NAMALWA (cell line): ENCODE data around the gene PSMC6.

Experiments used
- DNase-seq: peaks from one replicate; pipeline ENCODE4 v3.0.0-alpha.2; 2015; ENCODE audit warnings: low spot score

PSMC6 gene

GRCh38 chr14:52706724-52707706 is at the start of gene PSMC6:
Gene PSMC6 (plus strand): TSS chr14:52707200. CDS start chr14:52707220, 20 bp downstream.
- DNase-seq, result peak; percentile 86

DNA sequence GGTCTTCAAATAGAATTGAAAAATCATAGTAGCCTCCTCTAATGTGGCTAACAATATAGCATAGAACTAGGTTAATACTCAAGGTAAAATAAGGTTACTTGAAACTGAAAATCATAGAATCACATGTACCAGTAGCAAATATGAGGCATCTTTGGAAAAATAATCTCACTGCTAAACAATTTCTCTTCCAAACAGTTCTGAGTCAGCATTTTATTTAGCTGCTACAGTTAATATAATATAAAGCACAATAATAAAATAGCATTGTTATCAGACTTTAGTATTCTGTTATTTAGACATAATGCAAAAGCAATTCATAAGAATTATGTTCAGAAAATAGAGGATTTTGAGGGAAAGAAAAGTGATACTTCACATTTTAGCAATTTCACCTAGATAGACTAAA is 46.7 kb upstream of the PSMC6 start:
- no peak for DNase-seq

DNA sequence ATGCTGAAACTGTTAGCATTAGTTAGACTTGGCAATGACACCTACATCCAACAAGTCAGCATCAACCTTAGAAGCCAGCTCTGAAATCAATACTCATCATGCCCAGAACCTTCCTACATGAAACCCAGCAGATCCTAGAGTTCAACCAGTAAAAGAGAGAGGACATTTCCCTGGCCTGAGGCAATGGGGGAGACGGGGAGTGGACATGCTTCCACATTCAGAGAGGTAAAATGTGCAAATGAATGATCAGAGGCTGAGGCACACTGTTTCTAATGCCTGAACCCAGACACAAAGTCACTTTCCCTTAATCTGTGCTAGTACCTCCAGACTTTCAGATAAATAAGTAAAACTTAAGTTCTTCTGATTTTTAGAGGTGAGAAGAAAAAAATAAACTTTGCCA is 46.2 kb upstream of the PSMC6 start:
- DNase-seq, result no peak

DNA sequence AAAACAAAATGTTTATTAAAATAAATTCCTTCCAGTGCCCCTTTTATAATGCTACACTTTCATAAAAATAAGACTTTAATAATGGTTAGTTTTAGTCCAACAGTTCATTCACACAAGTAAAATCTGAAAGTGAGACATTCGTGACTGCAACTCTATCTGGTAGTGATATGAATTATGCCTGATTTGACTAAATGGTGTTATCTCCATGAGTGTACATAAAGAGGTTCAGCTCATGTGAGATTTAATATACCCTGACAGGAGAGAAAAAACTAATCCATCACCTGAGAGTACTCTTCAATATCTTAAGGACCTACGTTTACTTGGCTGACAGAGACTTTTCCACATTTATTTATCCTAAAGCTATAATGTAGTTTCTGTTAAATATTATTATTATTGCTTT is 45.7 kb upstream of the PSMC6 start:
- no peak for DNase-seq

GRCh38 chr14:52663850-52664249 is 43.1 kb upstream of the PSMC6 start:
- DNase-seq, result no peak

GRCh38 chr14:52678591-52678990 is 28.4 kb upstream of the PSMC6 start:
- peak; percentile 47 for DNase-seq

DNA sequence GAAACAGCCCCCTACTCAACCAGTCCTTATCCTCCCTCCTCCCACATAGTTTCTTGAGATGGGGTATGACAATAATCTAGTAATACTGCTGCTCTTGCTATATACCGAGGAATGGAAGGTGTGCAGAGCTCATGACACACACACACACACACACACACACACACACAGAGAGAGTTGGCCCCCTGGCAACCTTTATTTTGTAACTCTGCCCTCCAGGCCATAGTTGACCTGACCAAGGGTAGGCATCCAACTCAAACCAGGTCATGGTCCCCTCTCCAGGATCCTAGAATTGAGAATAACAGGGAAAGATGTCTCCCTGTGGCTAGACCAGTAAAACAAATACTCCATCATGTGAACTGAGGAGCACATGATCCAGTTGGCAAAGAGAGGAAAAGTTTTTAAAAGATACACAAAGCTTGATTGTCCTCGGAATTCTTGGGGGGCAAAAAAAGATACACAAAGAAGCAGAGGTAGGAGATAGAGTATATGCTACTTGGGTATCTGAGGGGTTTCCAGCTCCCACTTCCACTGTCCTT is 22.9 kb upstream of the PSMC6 start:
- DNase-seq, result no peak

DNA sequence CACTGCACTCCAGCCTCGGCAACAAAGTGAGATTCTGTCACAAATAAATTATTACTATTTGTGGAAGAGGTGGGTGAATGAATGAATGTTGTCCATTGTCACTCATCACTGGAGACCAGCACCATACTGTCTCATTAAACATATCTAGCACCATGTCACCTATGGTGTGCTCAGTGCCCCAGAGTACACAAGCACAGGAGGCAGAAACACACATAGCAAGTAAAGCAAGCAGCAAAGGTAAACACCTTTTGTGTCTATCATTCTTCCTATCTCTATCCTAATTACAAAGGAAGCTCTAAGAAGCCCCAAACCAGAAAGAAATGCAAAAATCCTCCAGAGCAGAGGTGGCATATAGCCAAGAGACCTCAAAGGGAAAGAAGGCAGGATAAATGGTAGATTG is 20.8 kb upstream of the PSMC6 start:
- no peak for DNase-seq

- no peak for DNase-seq
These were observed 15.8 kb upstream of the PSMC6 start for GRCh38 chr14:52690983-52691760.

DNA sequence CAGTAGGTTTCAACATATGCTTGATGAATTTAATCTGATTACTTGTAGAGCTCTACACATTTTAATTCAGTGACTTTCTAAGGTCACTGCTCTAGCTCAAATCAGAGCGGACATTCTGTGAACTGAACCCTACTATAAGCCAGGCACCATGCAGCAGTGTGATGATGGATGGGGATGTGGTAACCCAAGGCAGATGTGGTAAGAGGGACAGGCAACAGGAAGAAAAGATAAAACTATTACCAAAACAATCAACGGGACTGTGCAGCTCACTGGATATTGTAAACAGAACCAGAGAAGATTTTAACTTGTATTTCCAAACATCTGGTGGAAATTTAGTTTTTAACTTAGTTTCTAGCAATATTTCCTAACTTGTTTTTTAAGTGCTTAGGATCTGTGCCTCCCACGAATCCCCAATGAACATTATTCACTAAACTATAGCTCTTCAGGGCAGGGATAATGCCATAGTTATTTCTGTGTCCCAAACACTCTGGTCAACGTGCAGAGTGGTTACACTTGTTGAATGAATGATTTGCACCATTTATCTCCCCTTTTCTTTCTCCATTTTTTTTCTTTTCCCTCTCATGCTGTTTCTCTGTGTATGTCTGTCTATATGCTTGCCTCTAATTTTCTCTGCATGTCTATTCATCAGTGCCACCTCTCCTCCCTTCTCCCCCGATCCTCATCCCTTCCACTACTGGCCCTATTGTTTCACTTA is 14.6 kb upstream of the PSMC6 start:
- DNase-seq, result no peak

DNA sequence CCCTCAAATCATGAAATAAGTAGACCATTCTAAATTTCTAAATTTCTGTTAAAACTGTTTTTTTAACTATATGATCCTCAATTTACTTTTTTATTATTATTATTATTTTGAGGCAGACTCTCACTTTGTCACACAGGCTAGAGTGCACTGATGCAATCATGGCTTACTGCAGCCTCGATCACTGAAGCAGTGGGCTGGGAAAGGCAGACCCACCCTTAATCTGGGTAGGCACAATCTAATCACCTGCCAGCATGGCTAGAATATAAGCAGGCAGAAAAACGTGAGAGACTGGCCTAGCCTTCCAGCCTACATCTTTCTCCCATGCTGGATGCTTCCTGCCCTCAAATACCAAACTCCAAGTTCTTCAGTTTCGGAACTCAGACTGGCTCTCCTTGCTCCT is 14.0 kb upstream of the PSMC6 start:
- DNase-seq, result no peak

DNA sequence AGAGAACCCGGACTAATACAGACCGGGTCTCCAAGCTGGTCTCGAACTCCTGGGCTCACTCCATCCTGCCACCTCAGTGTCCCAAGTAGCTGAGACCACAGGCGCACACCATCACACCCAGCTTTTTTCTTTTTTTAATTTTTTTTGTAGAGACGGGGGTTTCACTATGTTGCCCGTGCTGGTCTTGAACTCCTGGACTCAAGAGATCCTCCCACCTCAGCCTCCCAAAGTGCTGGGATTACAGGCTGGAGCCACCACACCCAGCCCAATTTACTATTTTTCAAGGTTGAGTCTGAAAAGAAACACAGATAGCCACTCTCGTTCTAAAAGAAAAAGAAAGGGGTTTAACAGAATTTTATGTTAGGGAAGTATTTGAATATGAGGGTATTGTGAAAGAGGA is 13.5 kb upstream of the PSMC6 start:
- no peak for DNase-seq

DNA sequence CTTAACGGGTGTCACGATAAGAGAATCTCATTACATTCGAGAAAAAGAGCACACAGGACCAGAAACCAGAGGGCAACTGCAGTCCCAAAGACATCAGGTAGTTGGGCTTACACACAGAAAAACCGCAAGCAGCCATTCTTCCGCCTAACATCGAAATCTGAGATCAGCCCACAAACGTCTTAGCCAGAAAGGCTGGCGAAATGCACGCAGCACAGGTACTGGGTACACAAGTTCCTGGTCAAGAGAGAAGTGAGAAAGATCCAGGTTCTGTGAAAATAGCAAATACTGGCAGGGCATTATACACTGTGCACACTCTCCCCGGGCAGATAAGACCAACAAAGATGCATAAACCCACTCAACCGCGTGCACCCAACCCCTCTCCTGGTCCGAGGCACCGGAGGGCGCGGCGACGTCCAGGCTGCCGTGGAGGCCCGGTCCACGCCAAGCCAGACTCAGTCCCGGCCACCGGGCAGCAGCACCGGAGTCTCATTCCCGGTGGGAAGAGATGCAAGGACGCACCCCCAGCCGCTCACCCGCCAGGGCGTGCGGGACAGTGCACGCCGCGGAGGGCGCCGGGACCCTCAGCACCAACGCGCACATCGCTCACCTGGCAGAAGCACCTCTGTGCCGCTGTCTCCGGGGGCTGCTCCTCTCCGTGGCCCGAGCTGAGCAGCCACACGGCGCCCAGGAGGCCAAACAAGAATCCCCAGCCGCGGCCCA is 12.1 kb upstream of the PSMC6 start:
- DNase-seq, result peak; percentile 71

- peak; percentile 59 for DNase-seq
These were observed 11.4 kb upstream of the PSMC6 start, which contains the start of gene ERO1A for GRCh38 chr14:52695481-52696091. Gene ERO1A (minus strand): TSS chr14:52695558. CDS start chr14:52695481, 77 bp downstream.

- no peak for DNase-seq
These were observed 6.3 kb upstream of the PSMC6 start for GRCh38 chr14:52700701-52701172.

GRCh38 chr14:52701223-52701622 is 5.8 kb upstream of the PSMC6 start:
- DNase-seq, result no peak

DNA sequence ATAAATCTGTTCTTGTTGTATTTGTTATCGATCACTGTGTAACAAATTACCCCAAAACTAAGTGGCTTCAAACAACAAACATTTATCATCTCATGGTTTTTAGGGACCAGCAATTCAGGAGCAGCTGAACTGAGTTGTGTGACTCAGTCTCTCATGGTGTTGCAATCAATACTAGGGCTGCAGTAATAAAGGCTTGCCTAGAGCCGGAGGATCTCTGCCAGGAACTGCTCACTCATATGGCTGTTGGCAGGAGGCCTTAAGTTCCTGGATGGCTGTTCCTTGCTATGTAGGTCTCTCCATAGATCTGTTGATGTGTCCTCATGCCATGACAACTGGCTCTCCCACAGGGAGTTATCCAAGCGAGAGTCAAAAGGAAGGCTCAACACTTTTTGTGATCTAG is 3.8 kb upstream of the PSMC6 start:
- no peak for DNase-seq

DNA sequence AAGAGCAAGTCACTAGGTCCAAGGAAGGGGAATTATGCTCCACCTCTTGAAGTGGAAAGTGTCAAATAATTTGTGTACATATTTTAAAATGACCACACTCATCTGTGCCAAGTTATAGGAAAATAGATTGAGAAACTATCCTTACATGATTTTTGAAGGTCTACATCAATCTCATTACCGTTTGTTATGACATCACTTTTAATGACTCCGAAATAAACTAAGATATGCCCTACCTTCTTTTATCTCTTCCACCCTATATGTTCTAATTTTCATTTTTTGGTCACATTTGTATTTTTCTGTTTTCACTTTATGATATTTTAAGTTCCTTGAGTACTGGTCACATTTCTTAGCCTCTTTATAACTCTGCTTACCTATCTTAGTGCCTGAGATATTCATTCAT is 3.3 kb upstream of the PSMC6 start:
- DNase-seq, result no peak

DNA sequence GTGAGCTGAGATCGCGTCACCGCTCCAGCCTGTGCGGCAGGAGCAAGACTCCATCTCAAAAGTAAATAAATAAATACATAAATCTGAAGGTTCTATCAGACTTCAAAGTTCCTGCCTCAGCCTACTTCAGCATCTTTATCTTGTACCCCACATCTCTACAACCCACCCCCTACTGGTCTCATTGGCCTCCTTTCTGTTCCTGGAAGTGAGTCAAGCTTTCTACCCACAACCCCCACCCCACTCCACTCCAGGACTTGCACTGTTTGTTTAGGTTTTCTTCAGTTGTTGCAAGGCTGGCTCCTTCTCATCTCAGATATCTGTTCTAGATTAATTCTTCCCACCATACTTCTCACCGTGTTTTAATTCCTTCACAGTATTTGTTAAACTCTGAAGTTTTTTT is 714 bp upstream of the PSMC6 start:
- DNase-seq, result peak; percentile 25

GRCh38 chr14:52711666-52712065 is 4.7 kb downstream of the PSMC6 start:
- no peak for DNase-seq

DNA sequence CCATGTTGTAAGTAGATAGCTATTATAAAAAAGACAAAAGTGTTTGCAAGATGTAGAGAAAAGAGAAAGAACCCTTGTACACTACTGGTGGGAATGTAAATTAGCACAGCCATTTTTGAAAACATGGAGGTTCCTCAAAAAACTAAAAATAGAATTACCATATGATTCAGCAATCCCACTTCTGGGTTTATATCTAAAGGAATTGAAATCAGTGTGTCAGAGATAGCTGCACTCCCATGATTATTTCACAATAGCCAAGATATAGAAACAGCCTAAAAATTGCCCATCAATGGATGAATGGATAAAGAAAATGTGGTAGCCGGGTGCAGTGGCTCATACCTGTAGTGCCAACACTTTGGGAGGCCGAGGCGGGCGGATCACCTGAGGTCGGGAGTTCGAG is 9.2 kb downstream of the PSMC6 start:
- no peak for DNase-seq
